ENCODE results near the gene GJB4. TPM values are rescaled to one million over a fixed set of nuclear protein-coding genes. Genes with fewer than 3 reads are reported as not detected.

Gene GJB4
- total RNA-seq, 2 experiments from 2014 or later, result not detected

GRCh38 chr1:34796990-34797389 is 37.5 kb downstream of the GJB4 start:
- intact Hi-C loops (cut with DNase I, micrococcal nuclease), result no loop called here
- POLR2A ChIA-PET, result no interaction called here
- TF ChIP-seq CTCF (IDR thresholded peaks at IDR 0.05), result no peak
- H3K27me3 Mint-ChIP-seq, result peaks cover 6% of the 10 kb centered on the region
- no peak overlapping the region for H3K4me3 Mint-ChIP-seq
- Histone ChIP-seq H3K27me3 (ENCODE audit: control insufficient read depth in 1 of 2, insufficient read depth in 2 of 2, low read length in 2 of 2) (peaks cover 8 to 11% of the 10 kb centered on the region in 2 experiments), H3K36me3 (ENCODE audit: insufficient read depth, low read length) (no peaks in the 10 kb centered on the region), H3K4me3 (ENCODE audit: low read length) (no peak overlapping the region), H3K27ac (ENCODE audit: low read depth in 1 of 2, low read length in 2 of 2) (no peak overlapping the region), H3K4me1 (ENCODE audit: insufficient read depth, low read length) (peaks cover 8% of the 10 kb centered on the region), H3K9me3 (ENCODE audit: control insufficient read depth in 1 of 2, insufficient read depth in 1 of 2, low read length in 2 of 2) (no peaks in the 10 kb centered on the region)
- no peaks in the 10 kb centered on the region for H3K36me3 Mint-ChIP-seq (ENCODE audit: low read depth)
- no peak overlapping the region for H3K27ac Mint-ChIP-seq
- peaks cover 4% of the 10 kb centered on the region for H3K4me1 Mint-ChIP-seq (ENCODE audit: low read depth)
- no peak for DNase-seq
- CTCF ChIA-PET, result no interaction called here
- no peak for ATAC-seq (ENCODE audit: poor library complexity)
- H3K9me3 Mint-ChIP-seq, result no peaks in the 10 kb centered on the region

GRCh38 chr1:34800214-34800613 is 40.7 kb downstream of the GJB4 start:
- POLR2A ChIA-PET, result no interaction called here
- intact Hi-C loops (cut with DNase I, micrococcal nuclease), result no loop called here
- Histone ChIP-seq H3K4me1 (ENCODE audit: insufficient read depth, low read length) (no peaks in the 10 kb centered on the region), H3K9me3 (ENCODE audit: control insufficient read depth in 1 of 2, insufficient read depth in 1 of 2, low read length in 2 of 2) (peaks cover 0 to 3% of the 10 kb centered on the region in 2 experiments), H3K36me3 (ENCODE audit: insufficient read depth, low read length) (no peaks in the 10 kb centered on the region), H3K4me3 (ENCODE audit: low read length) (no peak overlapping the region), H3K27ac (ENCODE audit: low read depth in 1 of 2, low read length in 2 of 2) (no peak overlapping the region), H3K27me3 (ENCODE audit: control insufficient read depth in 1 of 2, insufficient read depth in 2 of 2, low read length in 2 of 2) (no peaks in the 10 kb centered on the region)
- H3K36me3 Mint-ChIP-seq (ENCODE audit: low read depth), result peaks cover 3% of the 10 kb centered on the region
- H3K4me1 Mint-ChIP-seq (ENCODE audit: low read depth), result no peaks in the 10 kb centered on the region
- CTCF ChIA-PET, result no interaction called here
- no peak overlapping the region for H3K27ac Mint-ChIP-seq
- no peaks in the 10 kb centered on the region for H3K27me3 Mint-ChIP-seq
- H3K4me3 Mint-ChIP-seq, result no peak overlapping the region
- no peak for DNase-seq
- peaks cover 6% of the 10 kb centered on the region for H3K9me3 Mint-ChIP-seq
- ATAC-seq (ENCODE audit: poor library complexity), result no peak
- TF ChIP-seq CTCF (IDR thresholded peaks at IDR 0.05), result no peak

- no peaks in the 10 kb centered on the region for H3K36me3 ChIP-seq (ENCODE audit: insufficient read depth, low read length)
- ATAC-seq (ENCODE audit: poor library complexity) (no peak), DNase-seq (no peak)
- ChIA-PET POLR2A (no interaction called here), CTCF (no interaction called here)
- no peak overlapping the region for H3K4me3 Mint-ChIP-seq
- peaks cover 8% of the 10 kb centered on the region for H3K36me3 Mint-ChIP-seq (ENCODE audit: low read depth)
- no peak overlapping the region for H3K27ac Mint-ChIP-seq
- no peaks in the 10 kb centered on the region for H3K27me3 Mint-ChIP-seq
- no peaks in the 10 kb centered on the region for H3K4me1 ChIP-seq (ENCODE audit: insufficient read depth, low read length)
- intact Hi-C loops (cut with DNase I, micrococcal nuclease), result no loop called here
- no peak for TF ChIP-seq CTCF (IDR thresholded peaks at IDR 0.05)
- H3K4me3 ChIP-seq (ENCODE audit: low read length), result no peak overlapping the region
- H3K4me1 Mint-ChIP-seq (ENCODE audit: low read depth), result no peaks in the 10 kb centered on the region
- H3K27me3 ChIP-seq (ENCODE audit: control insufficient read depth in 1 of 2, insufficient read depth in 2 of 2, low read length in 2 of 2), result no peaks in the 10 kb centered on the region
- peaks cover 6% of the 10 kb centered on the region for H3K9me3 Mint-ChIP-seq
- H3K9me3 ChIP-seq (ENCODE audit: control insufficient read depth in 1 of 2, insufficient read depth in 1 of 2, low read length in 2 of 2), result peaks cover 0 to 3% of the 10 kb centered on the region in 2 experiments
- H3K27ac ChIP-seq (ENCODE audit: low read depth in 1 of 2, low read length in 2 of 2), result no peak overlapping the region
Measured at GRCh38 chr1:34803770-34804169, 44.2 kb downstream of the GJB4 start.
